A673 (cell line): ENCODE measurements around the gene FIGN. TPM values are rescaled to one million over a fixed set of nuclear protein-coding genes. Genes with fewer than 3 reads are reported as not detected.

ENCODE experiments used
- BruUV-seq: library from RNA; stranded (reverse); fragments of 400-500 nt; replicated peaks from 2 replicates; lab custom pipeline; 2021; lab: Mats Ljungman, UMichigan
- CTCF ChIA-PET: fragments of 300-600 bp; sonication (Branson Sonifier 250); formaldehyde crosslinking; loops from one replicate; lab custom pipeline; 2022; ENCODE audit warnings: antibody characterized with exemption; lab: Charles Lee
- POLR2A ChIA-PET: fragments of 300-600 bp; sonication (Branson Sonifier 250); formaldehyde crosslinking; loops from one replicate; lab custom pipeline; 2022; ENCODE audit warnings: antibody characterized with exemption; ENCODE audit not compliant: low non-redundant PET; lab: Charles Lee
- DNase-seq: peaks from one replicate; pipeline ENCODE4 v3.0.0-alpha.2; 2015; ENCODE audit warnings: low spot score
- H3K27ac ChIP-seq: fragments of 200-600 bp; sonication (generic); 2 replicates; pipeline ENCODE4 v1.5.1; 2016; ENCODE audit warnings: mixed run types, low read depth, mild to moderate bottlenecking, mixed read lengths, antibody characterized with exemption, low read length; ENCODE audit not compliant: poor library complexity, severe bottlenecking
- H3K27me3 ChIP-seq: fragments of 200-600 bp; sonication (generic); replicated peaks from 2 replicates; pipeline ENCODE4 v1.6.1; 2017; ENCODE audit warnings: mixed run types, low read depth, mild to moderate bottlenecking, mixed read lengths, antibody characterized with exemption, low read length; ENCODE audit not compliant: insufficient read depth, poor library complexity
- H3K36me3 ChIP-seq: fragments of 200-600 bp; sonication (generic); 2 replicates; pipeline ENCODE4 v1.6.1; 2016; ENCODE audit warnings: mixed run types, mild to moderate bottlenecking, mixed read lengths, antibody characterized with exemption, low read length; ENCODE audit not compliant: insufficient read depth, poor library complexity, severe bottlenecking
- H3K4me1 ChIP-seq: fragments of 200-600 bp; sonication (generic); 2 replicates; pipeline ENCODE4 v1.6.1; 2017; ENCODE audit warnings: mixed run types, mild to moderate bottlenecking, mixed read lengths, antibody characterized with exemption, low read length; ENCODE audit not compliant: insufficient read depth, poor library complexity, severe bottlenecking
- H3K4me3 ChIP-seq: fragments of 200-600 bp; sonication (generic); 2 replicates; pipeline ENCODE4 v1.5.1; 2016; ENCODE audit warnings: low read depth, mixed run types, mild to moderate bottlenecking, mixed read lengths, low read length; ENCODE audit not compliant: poor library complexity, severe bottlenecking
- H3K9me3 ChIP-seq: fragments of 200-600 bp; sonication (generic); 2 replicates; pipeline ENCODE4 v1.6.1; 2016; ENCODE audit warnings: mixed run types, low read depth, mild to moderate bottlenecking, mixed read lengths, antibody characterized with exemption, low read length; ENCODE audit not compliant: poor library complexity, severe bottlenecking
- EZH2 ChIP-seq: fragments of 200-600 bp; sonication (generic); IDR thresholded peaks from 2 replicates; pipeline ENCODE4 v1.6.1; 2017; ENCODE audit warnings: borderline replicate concordance, low read depth, mild to moderate bottlenecking, mixed read lengths, antibody characterized with exemption, low read length; ENCODE audit not compliant: poor library complexity, severe bottlenecking
- intact Hi-C: fragments of 100-400 bp; cut with micrococcal nuclease; formaldehyde crosslinking; loops from one replicate; pipeline ENCODE4 v1.10.0; 2022; ENCODE audit not compliant: unreplicated experiment
- total RNA-seq: library from RNA; stranded (reverse); gene quantifications from 2 replicates; pipeline ENCODE4 v1.2.3, GENCODE V29; 2021
- TF ChIP-seq, protein P1 (sequence below): fragments of 300-800, 200-600 bp; sonication (generic); conservative IDR thresholded peaks from 2 replicates; pipeline ENCODE4 v1.5.1; 2017; ENCODE audit warnings: low read depth, mild to moderate bottlenecking, antibody characterized with exemption, low read length, moderate library complexity, mixed read lengths

FIGN gene
- total RNA-seq, 1 experiment from 2014 or later = 0.24 TPM

DNA sequence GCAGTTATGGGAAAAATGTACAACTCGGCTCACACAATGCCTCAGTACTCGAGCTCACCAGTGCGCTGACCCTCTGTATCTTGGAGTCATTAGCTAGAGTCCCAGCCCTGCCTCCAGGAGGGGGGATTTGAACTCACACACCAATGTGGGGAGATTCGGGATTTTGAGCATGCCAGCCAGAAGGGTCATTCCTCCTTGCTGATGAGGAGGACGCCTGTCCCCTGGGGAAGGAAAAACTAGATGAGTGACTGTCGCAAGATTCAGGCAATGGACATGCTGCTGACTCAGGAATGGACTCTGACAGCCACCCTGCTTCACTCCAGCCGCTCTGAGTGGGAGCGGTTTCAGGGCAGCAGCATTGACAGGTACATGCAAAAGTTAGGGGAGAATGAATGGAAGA lies 20.6 kb downstream of the FIGN start:
- ChIA-PET POLR2A (interaction anchor here (0.7 kb wide), 1 partner anchor 53 kb away, joined by 3 read pairs; no protein-coding TSS in a partner anchor), CTCF (no interaction called here)
- intact Hi-C loops = no loop called here
- Histone ChIP-seq H3K36me3 (no peaks in the 10 kb centered on the region), H3K9me3 (no peaks in the 10 kb centered on the region), H3K4me3 (no peak overlapping the region), H3K4me1 (no peaks in the 10 kb centered on the region), H3K27ac (no peak overlapping the region), H3K27me3 (peaks cover 90% of the 10 kb centered on the region)
- BruUV-seq = no TSS peak
- TF ChIP-seq, protein P1, sequence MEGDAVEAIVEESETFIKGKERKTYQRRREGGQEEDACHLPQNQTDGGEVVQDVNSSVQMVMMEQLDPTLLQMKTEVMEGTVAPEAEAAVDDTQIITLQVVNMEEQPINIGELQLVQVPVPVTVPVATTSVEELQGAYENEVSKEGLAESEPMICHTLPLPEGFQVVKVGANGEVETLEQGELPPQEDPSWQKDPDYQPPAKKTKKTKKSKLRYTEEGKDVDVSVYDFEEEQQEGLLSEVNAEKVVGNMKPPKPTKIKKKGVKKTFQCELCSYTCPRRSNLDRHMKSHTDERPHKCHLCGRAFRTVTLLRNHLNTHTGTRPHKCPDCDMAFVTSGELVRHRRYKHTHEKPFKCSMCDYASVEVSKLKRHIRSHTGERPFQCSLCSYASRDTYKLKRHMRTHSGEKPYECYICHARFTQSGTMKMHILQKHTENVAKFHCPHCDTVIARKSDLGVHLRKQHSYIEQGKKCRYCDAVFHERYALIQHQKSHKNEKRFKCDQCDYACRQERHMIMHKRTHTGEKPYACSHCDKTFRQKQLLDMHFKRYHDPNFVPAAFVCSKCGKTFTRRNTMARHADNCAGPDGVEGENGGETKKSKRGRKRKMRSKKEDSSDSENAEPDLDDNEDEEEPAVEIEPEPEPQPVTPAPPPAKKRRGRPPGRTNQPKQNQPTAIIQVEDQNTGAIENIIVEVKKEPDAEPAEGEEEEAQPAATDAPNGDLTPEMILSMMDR = no peak
- TF ChIP-seq EZH2 = no peak
- no peak for DNase-seq

GRCh38 chr2:163713534-163714311 lies 22.1 kb downstream of the FIGN start:
- POLR2A ChIA-PET = no interaction called here
- no peak overlapping the region for H3K27ac ChIP-seq
- intact Hi-C loops = no loop called here

GRCh38 chr2:163711699-163712098 lies 24.1 kb downstream of the FIGN start:
- TF ChIP-seq, protein P1 = no peak
- TF ChIP-seq EZH2 = no peak
- DNase-seq = no peak
- H3K4me1 ChIP-seq = no peaks in the 10 kb centered on the region
- ChIA-PET CTCF (no interaction called here), POLR2A (no interaction called here)
- intact Hi-C loops = no loop called here
- no peaks in the 10 kb centered on the region for H3K36me3 ChIP-seq
- no peaks in the 10 kb centered on the region for H3K9me3 ChIP-seq
- H3K27me3 ChIP-seq = peaks cover 85% of the 10 kb centered on the region
- no TSS peak for BruUV-seq
- H3K4me3 ChIP-seq = no peak overlapping the region
- H3K27ac ChIP-seq = no peak overlapping the region

More at GRCh38 chr2:163713534-163714311, 22.1 kb downstream of the FIGN start:
- BruUV-seq = no TSS peak
- CTCF ChIA-PET = no interaction called here
- Histone ChIP-seq H3K36me3 (no peaks in the 10 kb centered on the region), H3K4me3 (no peak overlapping the region), H3K27me3 (peaks cover 95% of the 10 kb centered on the region), H3K4me1 (no peaks in the 10 kb centered on the region), H3K9me3 (no peaks in the 10 kb centered on the region)
- no peak for DNase-seq
- TF ChIP-seq, protein P1 = no peak
- no peak for TF ChIP-seq EZH2
